ENCODE results near the gene SHKBP1. TPM values are rescaled to one million over a fixed set of nuclear protein-coding genes. Genes with fewer than 3 reads are reported as not detected.

Gene SHKBP1
- total and polyA plus RNA-seq, 9 of the 15 experiments (the other 6 are each of a cell fraction or from before 2014, with no cell fraction given), result 1.2 to 58.1 (median 22.3) TPM

GRCh38 chr19:40612831-40613689 lies 36.4 kb downstream of the SHKBP1 start (continued):
- TF ChIP-seq NFXL1 (CRISPR knock-in tag; IDR thresholded peaks at IDR 0.05), result no peak
- TF ChIP-seq SLC30A9 (CRISPR knock-in tag; IDR thresholded peaks at IDR 0.05), result no peak
- TF ChIP-seq, protein P1, sequence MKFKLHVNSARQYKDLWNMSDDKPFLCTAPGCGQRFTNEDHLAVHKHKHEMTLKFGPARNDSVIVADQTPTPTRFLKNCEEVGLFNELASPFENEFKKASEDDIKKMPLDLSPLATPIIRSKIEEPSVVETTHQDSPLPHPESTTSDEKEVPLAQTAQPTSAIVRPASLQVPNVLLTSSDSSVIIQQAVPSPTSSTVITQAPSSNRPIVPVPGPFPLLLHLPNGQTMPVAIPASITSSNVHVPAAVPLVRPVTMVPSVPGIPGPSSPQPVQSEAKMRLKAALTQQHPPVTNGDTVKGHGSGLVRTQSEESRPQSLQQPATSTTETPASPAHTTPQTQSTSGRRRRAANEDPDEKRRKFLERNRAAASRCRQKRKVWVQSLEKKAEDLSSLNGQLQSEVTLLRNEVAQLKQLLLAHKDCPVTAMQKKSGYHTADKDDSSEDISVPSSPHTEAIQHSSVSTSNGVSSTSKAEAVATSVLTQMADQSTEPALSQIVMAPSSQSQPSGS (CRISPR knock-in tag; IDR thresholded peaks at IDR 0.05), result no peak
- TF ChIP-seq TCF15 (CRISPR knock-in tag; IDR thresholded peaks at IDR 0.05), result no peak
- TF ChIP-seq ARID2 (IDR thresholded peaks at IDR 0.05), result 0 out of 2 replicates have a peak, but pooled peaks have one; percentile 9
- TF ChIP-seq RBM22 (IDR thresholded peaks at IDR 0.05; ENCODE audit: low read depth, low read length, poor library complexity, severe bottlenecking), result peak; percentile 32
- TF ChIP-seq ZNF707 (CRISPR knock-in tag; conservative IDR thresholded peaks at IDR 0.05), result no peak

Measured in K562 (cell line).